ENCODE data around the gene TMEM53.

- TF ChIP-seq EP300 (IDR thresholded peaks at IDR 0.05), result no peak
- no peak for TF ChIP-seq POLR2A (IDR thresholded peaks at IDR 0.05)
These were observed 31.4 kb downstream of the TMEM53 start for GRCh38 chr1:44642925-44643324.

Measured in ovary (tissue), 1 donor.